Erythroblast (primary cell): ENCODE results near the gene ARHGEF28.

Source experiments
- GATA1 ChIP-seq: IDR thresholded peaks from 2 replicates; pipeline ENCODE4 v1.6.1; 2011; ENCODE audit warnings: low read depth, mild to moderate bottlenecking, control low read depth, low read length, moderate library complexity
- POLR2A ChIP-seq: IDR thresholded peaks from 2 replicates; pipeline ENCODE4 v1.6.1; 2011; ENCODE audit warnings: mild to moderate bottlenecking, low read length

DNA sequence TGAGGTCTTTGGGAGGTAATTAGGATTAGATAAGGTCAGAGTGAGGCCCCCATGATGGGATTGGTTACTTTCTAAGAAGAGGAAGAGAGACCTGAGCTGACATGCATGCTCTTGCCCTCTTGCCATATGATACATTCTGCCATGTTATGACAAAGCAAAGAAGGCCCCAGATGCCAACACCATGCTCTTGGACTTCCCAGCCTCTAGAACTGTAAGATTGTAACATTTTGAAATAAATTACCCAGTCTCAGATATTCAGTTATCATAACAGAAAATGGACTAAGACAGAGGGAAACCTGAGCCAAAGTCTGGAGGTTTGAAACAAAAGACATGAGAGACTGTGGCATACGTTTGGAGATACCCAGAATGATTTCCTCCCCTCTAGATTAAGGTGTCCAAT is 318.6 kb downstream of the ARHGEF28 start:
- TF ChIP-seq POLR2A = no peak
- TF ChIP-seq GATA1 = no peak
